HG03378 (cell line): ENCODE data around the gene TAAR2.
"Not testable (repeated sequence)": the region's sequence is repeated elsewhere in the genome, so short reads cannot be mapped to it uniquely, and the experiment has no call there.

Experiments
- ATAC-seq: cut with Tn5 transposase; IDR thresholded peaks from one replicate; pipeline ENCODE4 v1.9.1; 2021; ENCODE audit warnings: mild to moderate bottlenecking, moderate library complexity; ENCODE audit not compliant: unreplicated experiment

TAAR2 gene, protein sequence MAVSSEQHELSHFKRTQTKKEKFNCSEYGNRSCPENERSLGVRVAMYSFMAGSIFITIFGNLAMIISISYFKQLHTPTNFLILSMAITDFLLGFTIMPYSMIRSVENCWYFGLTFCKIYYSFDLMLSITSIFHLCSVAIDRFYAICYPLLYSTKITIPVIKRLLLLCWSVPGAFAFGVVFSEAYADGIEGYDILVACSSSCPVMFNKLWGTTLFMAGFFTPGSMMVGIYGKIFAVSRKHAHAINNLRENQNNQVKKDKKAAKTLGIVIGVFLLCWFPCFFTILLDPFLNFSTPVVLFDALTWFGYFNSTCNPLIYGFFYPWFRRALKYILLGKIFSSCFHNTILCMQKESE

GRCh38 chr6:132624175-132624574 lies at the start of gene TAAR2:
TSS of gene TAAR2 (minus strand) at chr6:132624275. CDS start at chr6:132624275, 0 bp downstream.
- no peak for ATAC-seq

DNA sequence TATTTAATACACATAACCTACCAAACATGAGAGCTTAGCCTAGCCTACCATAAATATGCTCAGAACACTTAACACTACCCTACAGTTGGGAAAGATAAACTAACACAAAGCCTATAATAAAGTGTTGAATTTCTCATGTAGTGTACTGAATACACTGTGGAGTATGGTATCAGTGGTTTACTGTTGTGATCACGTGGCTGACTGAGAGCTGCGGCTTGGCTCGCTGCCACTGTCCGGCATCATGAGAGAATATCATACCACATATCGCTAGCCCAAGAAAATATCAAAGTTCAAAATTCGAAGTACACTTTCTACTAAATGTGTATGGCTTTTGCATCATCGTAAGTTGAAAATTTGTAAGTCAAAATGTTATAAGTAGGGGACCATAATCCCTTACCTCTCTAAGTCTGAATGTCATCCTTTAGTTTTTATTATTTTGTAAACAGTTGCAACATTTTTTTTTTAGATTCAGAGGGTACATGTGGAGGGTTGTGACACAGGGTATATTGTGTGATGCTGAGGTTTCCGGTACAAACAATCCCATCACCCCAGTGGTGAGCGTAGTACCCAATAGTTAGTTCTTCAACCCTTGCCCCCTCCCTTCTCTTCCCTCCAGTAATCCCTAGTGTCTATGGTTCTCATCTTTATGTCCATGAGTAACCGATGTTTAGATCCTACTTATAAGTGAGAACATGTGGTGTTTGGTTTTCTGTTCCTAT lies 49.5 kb upstream of the TAAR2 start:
- no peak for ATAC-seq

GRCh38 chr6:132671295-132671694 lies 47.2 kb upstream of the TAAR2 start:
- no peak for ATAC-seq

DNA sequence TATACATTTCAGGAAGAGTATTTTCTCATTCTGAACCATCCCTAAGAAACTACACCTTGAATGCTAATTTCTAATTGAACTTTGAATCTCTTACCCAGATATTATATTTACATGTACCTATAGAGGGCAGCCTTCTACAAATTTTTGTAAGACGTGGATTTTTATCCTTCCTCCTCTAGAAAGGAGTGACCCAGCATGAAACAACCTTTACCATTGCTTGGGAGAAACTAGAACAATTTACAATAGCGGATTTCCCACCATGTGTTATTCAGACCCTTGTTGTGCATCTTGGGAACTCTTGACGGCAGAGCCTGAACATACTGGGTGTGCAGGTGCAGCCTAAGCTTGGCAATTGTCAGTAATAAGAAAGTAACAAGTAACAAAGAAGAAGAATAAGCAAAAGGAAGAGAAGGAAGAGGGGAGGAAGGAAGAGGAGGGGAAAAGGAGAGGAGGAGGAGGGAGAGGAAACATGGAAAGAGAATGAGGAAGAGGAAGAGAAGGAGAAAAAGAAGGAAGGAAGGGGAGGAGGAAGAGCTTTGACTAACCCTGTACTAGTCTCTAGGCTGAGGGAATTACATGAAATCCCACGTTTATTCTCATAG lies 45.7 kb upstream of the TAAR2 start:
- ATAC-seq, result peak; percentile 66

DNA sequence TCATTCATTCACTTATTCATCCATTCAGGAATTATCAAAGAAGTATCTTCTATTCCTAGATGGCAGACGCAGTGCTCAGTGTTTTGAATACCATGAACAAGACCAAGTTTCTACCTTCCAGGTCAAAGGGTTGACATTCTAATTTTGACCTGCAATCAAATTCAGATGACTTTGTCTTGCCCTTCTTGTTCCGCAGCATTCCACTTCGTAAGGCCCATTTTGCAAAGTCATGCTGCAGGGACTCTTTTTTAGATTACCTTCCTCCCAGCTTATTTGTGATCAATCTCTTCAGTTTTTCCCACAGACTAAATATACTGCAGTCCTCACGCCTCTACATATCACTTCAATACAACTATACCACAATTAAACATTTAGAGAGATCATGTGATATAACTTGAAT lies 42.0 kb upstream of the TAAR2 start:
- no peak for ATAC-seq

DNA sequence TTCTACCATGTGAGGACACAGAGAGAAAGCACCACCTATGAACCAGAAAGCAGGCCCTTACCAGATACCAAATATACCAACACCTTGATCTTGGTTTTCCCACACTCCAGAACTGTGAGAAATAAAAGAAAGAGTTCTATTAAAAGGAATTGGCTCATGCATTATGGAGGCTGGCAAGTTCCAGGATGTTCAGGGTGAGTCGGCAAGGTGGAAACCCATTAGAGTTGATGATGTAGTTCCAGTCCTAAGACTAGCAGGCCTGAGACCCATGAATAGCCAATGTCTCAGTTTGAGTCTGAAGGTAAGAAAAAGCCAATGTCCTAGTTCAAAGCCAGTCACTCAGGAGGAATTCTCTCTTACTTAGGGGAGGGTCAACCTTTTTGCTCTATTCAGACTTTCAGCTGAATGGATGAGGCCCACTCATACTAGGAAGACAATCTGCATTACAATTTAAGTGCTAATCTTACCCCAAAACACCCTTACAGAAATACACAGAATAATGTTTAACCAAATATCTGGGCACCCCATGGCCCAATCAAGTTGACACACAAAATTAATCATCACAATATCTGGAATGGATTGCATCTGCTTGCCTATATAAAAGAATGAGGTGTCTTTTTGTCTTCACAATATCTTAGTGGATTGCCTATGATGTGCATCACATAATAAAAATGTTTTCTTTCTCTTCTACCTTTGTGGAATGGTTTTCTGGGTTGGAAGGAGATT lies 40.4 kb upstream of the TAAR2 start:
- no peak for ATAC-seq

DNA sequence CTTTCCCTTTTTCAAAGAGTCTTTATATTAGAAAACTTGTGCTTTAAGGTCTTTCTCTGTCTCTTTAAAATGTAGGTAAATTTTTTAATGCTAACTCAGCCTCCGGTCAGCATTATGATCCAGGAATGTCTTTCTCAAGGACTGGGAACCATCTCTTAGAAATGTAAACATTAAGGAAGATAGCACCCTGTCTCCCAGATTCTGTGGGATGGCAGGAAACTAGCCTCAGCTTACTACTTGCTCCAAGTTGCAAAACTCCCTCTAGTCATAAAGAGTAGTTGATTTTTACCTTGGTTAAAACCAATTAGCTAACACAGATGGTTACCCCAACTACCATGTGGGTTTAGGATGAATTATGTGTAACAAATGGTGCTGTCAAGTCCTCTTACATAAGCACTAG lies 39.6 kb upstream of the TAAR2 start:
- ATAC-seq, result no peak

GRCh38 chr6:132661906-132662305 lies 37.8 kb upstream of the TAAR2 start:
- no peak for ATAC-seq

- no peak for ATAC-seq
Measured at GRCh38 chr6:132659082-132659481, 35.0 kb upstream of the TAAR2 start, which contains the start of gene TAAR1. TSS of gene TAAR1 (minus strand) at chr6:132659182. CDS start at chr6:132646003, 13,179 bp downstream.

DNA sequence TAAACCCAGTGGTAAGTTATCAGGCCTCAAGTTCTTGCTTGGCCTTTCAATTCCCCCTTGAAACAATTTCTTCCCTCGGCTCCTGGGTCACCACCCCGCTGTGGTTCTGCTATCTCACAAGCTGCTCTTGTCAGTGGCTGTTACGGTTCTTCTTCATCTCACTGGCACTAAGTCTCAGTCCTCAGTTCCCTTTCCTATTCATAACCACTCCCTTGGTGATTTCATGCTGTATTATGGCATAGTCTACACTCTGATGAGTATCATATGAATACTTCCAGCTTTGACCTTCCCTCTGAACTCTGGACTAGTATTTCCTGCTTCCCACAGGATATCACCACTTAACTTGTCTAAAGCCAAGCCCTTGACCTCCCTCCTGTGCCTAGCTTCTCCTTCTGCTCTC lies 27.0 kb upstream of the TAAR2 start:
- no peak for ATAC-seq

DNA sequence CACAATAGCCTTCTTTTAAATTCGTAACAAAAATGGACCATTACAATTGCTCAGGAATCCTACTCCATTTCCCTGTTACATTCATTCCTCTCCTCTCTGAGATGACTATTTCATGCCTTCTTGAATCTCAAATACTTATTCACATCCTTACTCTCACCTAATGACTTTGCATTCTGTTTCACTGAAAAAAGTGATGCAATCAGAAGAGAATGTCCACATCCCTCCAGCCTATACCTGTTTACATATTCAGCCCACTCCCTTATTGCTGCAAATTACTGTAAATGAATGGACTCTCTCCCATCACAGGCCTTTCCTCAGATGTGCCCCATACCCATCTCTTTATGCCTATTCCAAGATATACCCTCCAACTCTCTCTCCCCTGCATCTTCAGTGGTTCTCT lies 26.4 kb upstream of the TAAR2 start:
- no peak for ATAC-seq

DNA sequence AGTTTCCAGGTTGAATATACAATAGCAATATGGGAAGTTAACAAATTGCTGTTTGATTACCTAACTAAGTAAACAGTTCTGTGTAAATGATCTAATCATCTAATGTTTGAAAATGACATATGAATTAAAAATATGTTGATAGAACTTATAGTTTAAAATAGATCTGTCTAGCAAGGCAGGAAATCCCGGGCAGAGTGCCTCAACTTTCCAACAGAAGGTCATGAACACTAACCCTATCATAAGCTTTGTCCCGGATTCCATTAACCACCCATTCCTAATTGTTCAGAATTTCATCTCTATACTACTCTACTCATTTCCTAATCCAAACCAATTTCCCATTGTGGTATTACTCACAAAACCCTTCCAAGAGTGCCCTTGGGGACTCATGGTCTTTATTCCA lies 24.8 kb upstream of the TAAR2 start:
- ATAC-seq, result no peak

DNA sequence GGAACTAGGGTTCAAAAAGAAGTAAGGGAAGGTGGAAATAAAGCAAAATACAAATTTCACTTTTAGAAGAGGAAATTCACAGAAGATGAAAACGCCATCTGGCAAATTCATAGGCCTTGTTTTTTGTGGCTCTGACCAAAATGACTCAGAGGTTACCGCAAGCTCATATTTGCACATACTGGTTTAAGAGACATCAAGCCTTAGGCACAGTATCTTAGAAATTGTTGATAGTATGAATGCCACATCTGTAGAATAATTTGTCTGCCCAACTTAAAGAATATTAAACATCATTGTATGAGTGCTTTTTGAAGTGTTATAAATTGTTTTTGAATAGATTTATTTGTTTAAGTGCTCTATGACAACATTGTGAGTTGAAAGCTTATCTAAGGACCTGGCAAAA lies 24.3 kb upstream of the TAAR2 start:
- peak; percentile 83 for ATAC-seq

DNA sequence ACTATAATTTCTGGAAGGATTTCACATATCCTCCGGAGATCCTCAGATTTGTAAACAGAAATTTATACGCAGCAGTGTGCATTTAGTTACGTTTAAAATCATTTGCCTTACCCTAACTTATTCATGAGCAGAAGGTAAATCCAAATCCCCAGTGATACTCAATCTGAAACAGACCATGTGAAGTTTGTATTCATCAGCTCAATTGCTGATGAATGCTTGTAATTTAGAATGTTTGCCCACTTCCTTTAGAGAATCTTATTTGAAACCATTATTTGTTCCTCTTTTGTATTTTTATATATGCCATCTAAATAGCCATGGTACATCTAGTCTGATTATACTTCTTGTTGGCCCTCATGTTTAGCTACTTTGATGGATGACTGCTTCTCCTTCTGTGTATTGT lies 19.5 kb upstream of the TAAR2 start:
- no peak for ATAC-seq

DNA sequence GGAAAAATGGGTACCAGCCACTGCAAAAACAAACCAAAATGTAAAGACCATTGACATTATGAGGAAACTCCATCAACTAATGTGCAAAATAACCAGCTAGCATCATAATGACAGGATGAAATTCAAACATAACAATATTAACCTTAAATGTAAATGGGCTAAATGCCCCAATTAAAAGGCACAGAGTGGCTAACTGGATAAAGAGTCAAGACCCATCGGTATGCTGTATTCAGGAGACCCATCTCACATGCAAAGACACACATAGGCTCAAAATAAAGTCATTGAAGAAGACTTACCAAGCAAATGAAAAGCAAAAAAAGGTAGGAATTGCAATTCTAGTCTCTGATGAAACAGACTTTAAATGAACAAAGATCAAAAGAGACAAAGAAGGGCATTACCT lies 13.1 kb upstream of the TAAR2 start:
- not testable (repeated sequence) for ATAC-seq

GRCh38 chr6:132635906-132636305 lies 11.8 kb upstream of the TAAR2 start:
- ATAC-seq, result not testable (repeated sequence)

DNA sequence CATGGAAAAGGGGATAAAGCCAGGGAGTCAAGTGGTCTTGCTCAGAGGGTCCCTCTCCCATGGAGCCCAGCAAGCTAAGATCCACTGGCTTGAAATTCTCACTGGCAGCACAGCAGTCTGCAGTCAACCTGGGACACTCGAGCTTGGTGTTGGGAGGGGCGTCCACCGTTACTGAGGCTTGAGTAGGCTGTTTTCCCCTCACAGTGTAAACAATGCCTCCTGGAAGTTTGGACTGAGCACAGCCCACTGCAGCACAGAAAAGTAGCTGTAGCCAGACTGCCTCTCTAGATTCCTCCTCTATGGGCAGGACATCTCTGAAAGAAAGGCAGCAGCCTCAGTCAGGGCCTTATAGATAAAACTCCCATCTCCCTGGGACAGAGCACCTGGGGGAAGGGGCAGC lies 11.2 kb upstream of the TAAR2 start:
- ATAC-seq, result not testable (repeated sequence)

GRCh38 chr6:132634796-132635195 lies 10.7 kb upstream of the TAAR2 start:
- ATAC-seq, result no peak

DNA sequence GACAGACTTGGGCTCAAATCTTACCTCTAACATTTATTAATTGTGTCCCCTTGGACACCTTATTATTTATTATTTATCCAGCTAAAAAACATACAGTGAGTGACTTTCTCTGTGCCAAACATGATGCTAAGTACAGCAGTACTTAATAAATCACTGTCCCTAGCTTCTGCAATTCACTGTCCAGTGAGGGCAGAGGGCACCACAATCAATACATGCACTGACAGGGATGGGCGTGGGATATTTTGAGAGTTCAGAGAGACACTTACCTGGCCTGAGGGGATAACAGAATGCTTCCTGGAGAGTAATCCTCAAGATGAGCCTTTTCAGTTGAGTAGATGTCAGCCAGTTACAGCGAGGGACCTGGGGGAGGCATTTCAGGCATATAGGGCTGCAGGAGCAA lies 9.3 kb upstream of the TAAR2 start:
- no peak for ATAC-seq

GRCh38 chr6:132623106-132623845 lies 799 bp downstream of the TAAR2 start:
- ATAC-seq, result no peak

DNA sequence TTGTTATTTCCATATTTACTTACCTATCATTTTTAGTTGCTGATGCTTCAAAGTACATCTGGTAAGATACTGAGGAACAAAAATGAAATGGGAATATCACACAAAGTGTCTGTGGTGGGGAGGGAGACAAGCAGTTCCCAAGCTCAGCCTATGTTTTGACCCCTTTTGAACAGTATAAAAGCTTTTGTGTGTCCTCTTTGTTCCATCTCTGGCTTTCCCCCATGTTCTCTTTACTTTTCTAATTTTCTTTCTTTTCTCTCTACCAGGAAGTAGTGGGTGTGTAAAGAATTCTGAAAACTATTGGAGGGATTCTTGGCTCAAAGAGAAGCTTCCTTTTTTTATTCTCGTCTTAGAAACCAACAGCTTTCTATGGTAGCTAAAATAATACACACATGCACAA lies 7.4 kb downstream of the TAAR2 start:
- no peak for ATAC-seq
